Measurements from ENCODE around the gene MEGF6. TPM values are rescaled to one million over a fixed set of nuclear protein-coding genes. Genes with fewer than 3 reads are reported as not detected.

The MEGF6 gene
- total and polyA plus RNA-seq, 2 of the 8 experiments (the other 6 are each of a cell fraction or from before 2014, with no cell fraction given): 4.1 to 14.8 TPM

- no peak for TF ChIP-seq SP2 (IDR thresholded peaks at IDR 0.05; ENCODE audit: low read length)
Observed at GRCh38 chr1:3463891-3464648, 147.2 kb downstream of the MEGF6 start (continued).

Measured in H1 (cell line).